Measurements from ENCODE around the gene PLAU. TPM values are rescaled to one million over a fixed set of nuclear protein-coding genes. Genes with fewer than 3 reads are reported as not detected.

PLAU gene
- total and polyA plus RNA-seq, 2 of the 13 experiments (the other 11 are each of a cell fraction or from before 2014, with no cell fraction given): 0.45 to 11.2 TPM

GRCh38 chr10:73940634-73941221 lies 29.8 kb downstream of the PLAU start (continued):
- TF ChIP-seq CTCF (CRISPR knock-in tag; IDR thresholded peaks at IDR 0.05): peak; percentile 97
- peak; percentile 100 for TF ChIP-seq ZNF205 (CRISPR knock-in tag; IDR thresholded peaks at IDR 0.05)
- TF ChIP-seq, protein P1, sequence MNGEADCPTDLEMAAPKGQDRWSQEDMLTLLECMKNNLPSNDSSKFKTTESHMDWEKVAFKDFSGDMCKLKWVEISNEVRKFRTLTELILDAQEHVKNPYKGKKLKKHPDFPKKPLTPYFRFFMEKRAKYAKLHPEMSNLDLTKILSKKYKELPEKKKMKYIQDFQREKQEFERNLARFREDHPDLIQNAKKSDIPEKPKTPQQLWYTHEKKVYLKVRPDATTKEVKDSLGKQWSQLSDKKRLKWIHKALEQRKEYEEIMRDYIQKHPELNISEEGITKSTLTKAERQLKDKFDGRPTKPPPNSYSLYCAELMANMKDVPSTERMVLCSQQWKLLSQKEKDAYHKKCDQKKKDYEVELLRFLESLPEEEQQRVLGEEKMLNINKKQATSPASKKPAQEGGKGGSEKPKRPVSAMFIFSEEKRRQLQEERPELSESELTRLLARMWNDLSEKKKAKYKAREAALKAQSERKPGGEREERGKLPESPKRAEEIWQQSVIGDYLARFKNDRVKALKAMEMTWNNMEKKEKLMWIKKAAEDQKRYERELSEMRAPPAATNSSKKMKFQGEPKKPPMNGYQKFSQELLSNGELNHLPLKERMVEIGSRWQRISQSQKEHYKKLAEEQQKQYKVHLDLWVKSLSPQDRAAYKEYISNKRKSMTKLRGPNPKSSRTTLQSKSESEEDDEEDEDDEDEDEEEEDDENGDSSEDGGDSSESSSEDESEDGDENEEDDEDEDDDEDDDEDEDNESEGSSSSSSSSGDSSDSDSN (CRISPR knock-in tag; IDR thresholded peaks at IDR 0.05): peak; percentile 57; the same call in 1 of the 2 replicates
- no peak for TF ChIP-seq ZNF512 (CRISPR knock-in tag; IDR thresholded peaks at IDR 0.05)
- peak; percentile 71; the same call in 1 of the 2 replicates for TF ChIP-seq NFKB2 (CRISPR knock-in tag; IDR thresholded peaks at IDR 0.05; ENCODE audit: borderline replicate concordance)
- 0 out of 2 replicates have a peak, but pooled peaks have one; percentile 53 for TF ChIP-seq KAT8 (CRISPR knock-in tag; IDR thresholded peaks at IDR 0.05)
- TF ChIP-seq ZFP91 (CRISPR knock-in tag; IDR thresholded peaks at IDR 0.05; ENCODE audit: borderline replicate concordance): peak; percentile 67; the same call in 1 of the 2 replicates
- TF ChIP-seq ZNF792 (CRISPR knock-in tag; IDR thresholded peaks at IDR 0.05): 0 out of 2 replicates have a peak, but pooled peaks have one; percentile 38
- 0 out of 2 replicates have a peak, but pooled peaks have one; percentile 41 for TF ChIP-seq IKZF5 (CRISPR knock-in tag; IDR thresholded peaks at IDR 0.05)
- TF ChIP-seq ZNF614 (CRISPR knock-in tag; IDR thresholded peaks at IDR 0.05; ENCODE audit: borderline replicate concordance): 0 out of 2 replicates have a peak, but pooled peaks have one; percentile 40
- TF ChIP-seq FOXO1 (CRISPR knock-in tag; IDR thresholded peaks at IDR 0.05): no peak
- peak; percentile 46; the same call in 1 of the 2 replicates for TF ChIP-seq MXD3 (CRISPR knock-in tag; IDR thresholded peaks at IDR 0.05)
- TF ChIP-seq KMT2B (CRISPR knock-in tag; IDR thresholded peaks at IDR 0.05): 0 out of 2 replicates have a peak, but pooled peaks have one; percentile 46
- peak; percentile 52 for TF ChIP-seq SALL1 (CRISPR knock-in tag; IDR thresholded peaks at IDR 0.05)
- TF ChIP-seq THAP11 (CRISPR knock-in tag; IDR thresholded peaks at IDR 0.05): peak; percentile 54
- TF ChIP-seq FOXA3 (CRISPR knock-in tag; IDR thresholded peaks at IDR 0.05): 0 out of 2 replicates have a peak, but pooled peaks have one; percentile 21
- 0 out of 2 replicates have a peak, but pooled peaks have one; percentile 27 for TF ChIP-seq TAF1 (CRISPR knock-in tag; IDR thresholded peaks at IDR 0.05)
- no peak for TF ChIP-seq ZMAT3 (CRISPR knock-in tag; conservative IDR thresholded peaks at IDR 0.05)
- peak; percentile 62; the same call in 1 of the 2 replicates for TF ChIP-seq ZMYM4 (CRISPR knock-in tag; IDR thresholded peaks at IDR 0.05)
